Epidermal melanocyte (primary cell): ENCODE measurements around the gene BPIFA2.
"Not testable (repeated sequence)": the region's sequence is repeated elsewhere in the genome, so short reads cannot be mapped to it uniquely, and the experiment has no call there.

ENCODE experiments used
- DNase-seq: peaks from one replicate; pipeline ENCODE4 v3.0.0; 2011; ENCODE audit warnings: low spot score; ENCODE audit not compliant: insufficient read length

The BPIFA2 gene

DNA sequence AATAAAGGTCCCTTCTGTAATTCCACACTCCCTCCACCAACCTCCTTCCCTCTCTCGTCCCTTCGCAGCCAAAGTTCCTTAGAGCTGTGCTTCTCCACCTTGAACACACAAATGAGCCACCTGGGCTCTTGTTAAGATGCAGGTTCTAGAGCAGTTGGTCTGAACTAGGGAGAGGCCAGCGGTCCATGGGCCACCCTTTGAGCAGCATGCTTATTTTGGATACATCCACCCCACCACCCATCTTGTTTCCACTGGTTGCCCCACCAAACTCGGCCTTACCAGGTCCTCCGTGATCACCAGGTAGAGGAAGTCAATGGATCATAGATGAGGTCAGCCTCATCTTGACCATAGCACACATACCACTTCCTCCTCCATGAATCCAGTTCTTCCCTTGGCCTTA, 7.3 kb upstream of the BPIFA2 start:
- DNase-seq, result no peak

DNA sequence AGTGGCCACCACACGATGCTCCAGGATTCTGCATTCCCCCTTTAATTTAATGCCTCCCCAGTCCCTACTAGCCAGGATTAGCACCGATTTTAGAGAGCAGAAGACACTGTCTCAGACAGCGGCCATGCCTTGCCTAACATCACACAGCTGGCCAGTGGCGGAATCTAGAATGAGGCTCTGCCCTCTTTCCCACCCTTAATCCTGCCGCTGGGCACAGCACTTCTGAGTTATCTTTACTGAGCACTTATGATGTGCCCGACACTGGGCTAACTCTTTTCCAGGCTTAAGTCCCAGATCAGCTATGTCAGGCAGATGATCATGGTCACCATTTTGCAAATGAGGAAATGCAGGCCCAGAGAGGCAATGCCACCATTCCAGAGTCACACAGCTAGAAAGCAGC, 5.6 kb upstream of the BPIFA2 start:
- DNase-seq, result no peak

DNA sequence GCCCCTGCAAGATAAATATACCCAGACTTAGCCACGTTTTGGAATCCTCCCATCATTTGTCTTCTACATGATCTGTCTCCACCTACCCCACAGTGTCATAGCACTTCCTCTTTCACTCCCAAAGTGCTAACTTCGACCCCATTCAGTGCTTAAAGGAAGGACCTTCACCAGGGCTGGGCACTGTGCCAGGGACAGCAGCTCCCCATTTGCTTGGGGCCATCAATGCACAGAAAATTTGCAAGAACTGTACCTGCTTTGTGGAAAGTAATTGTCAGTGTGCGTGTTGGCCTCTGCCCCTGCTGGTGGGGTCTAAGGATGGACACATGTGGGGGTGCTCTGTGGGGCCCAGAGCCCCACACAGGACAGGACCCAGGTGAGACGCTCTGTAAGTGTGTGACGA, 5.2 kb upstream of the BPIFA2 start:
- DNase-seq, result no peak

DNA sequence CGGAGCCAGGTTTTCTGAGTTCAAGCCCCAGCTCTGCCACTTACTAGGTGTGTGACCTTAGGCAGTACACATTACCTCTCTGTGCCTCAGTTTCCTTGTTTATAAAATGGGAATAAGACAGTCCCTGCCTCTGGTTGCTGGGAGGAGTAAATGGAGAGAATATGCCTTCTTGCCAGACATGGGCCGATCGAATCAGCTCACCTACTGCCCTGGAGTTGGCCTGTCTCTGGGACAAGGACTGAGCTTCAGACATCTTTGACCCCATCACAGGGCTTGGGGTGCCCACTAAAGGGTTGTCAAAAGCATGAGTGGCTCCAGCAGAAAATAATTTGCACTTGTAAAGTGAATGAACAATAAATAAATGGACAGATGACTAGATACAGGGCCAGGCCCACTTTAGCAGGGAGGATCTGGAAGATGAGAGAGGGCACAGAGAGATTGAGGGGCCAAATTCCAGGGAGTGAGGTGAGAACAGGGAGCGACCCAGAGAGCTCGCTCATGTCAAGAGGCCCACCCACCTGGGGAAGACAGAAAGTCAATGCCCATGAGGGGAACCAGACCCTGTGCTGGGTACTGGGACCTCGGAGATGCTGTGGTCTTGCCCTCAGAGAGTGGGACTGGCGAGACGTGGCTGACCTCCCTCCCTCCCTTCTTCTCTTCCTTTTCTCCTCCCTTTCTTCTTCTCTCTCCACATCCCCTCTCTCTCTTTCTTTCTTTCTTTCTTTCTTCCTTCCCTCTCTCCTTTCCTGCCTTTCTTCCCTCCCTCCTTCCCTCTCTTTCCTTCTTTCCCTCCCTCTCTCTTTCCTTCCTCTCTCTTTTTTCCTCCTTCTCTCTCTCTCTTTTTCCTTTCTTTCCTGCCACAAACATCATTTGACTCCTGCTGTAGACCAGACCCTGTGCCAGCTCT, 3.9 kb upstream of the BPIFA2 start:
- DNase-seq, result no peak

DNA sequence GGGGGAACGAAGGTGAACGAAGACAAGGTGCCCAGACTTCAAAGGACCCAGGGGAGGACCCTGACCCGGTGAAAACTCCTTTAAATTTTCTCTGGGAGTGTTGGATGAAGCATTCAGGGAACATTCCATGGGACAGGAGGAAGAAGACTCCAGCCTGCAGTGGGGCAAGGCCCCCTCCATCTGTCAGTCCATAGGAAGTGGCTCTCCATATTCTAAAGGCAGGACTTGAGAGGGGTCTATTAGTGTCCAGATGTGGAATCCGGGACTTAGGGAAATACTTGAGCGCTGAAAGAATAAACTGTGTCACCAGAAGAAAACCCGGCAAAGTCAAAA, 3.2 kb upstream of the BPIFA2 start:
- no peak for DNase-seq

GRCh38 chr20:33165416-33166055, 2.4 kb upstream of the BPIFA2 start:
- DNase-seq, result no peak

- DNase-seq, result no peak
These were observed 1.3 kb upstream of the BPIFA2 start for GRCh38 chr20:33166533-33167113.

DNA sequence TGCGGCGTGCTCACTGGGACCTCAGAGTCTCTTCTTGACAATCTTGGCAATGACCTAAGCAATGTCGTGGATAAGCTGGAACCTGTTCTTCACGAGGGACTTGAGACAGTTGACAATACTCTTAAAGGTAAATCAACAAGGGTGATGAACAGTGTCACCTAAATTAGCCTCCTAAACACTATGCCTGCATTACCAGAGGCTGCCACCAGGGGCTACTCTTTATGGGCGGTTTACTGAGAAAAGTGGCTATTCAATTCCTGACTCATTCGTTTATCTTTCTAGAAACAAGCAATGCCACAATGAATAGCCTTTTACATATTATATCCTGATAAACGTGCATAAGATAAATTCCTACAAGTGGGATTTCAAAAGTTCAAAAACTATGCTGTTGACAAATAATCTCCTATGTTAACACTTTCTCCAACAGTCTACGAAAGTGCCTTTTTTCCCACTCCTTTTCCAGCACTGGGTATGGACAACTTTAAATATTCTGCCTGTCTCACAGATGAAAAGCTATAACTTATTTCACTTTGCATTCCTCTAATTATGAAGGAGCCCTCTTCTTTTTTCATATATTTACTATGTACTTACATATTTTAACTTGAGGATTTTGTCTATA, 1.3 kb downstream of the BPIFA2 start:
- DNase-seq, result no peak

- DNase-seq, result no peak
These were observed 4.8 kb downstream of the BPIFA2 start for GRCh38 chr20:33172781-33173180.

- DNase-seq, result no peak
These were observed 7.2 kb downstream of the BPIFA2 start for GRCh38 chr20:33175123-33175522.

DNA sequence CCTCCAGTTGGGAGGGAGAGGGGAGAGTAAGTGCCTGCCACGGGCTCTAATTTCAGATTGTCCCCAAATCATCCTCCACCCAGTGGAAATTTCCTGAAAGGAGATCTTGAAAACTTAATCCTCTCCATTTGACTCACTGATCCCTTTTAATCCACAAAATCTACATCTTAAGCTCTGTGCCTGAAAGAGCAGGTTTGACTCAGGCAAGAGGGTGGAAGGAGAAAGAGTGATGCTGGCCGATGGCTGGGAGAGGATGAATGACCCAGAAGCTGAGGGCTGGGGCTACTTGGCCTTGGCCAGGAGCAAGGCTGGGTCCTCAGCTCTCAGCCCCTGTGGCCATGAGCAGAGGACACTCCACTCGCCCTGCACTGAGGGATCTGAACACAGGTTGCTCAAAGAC, 8.1 kb downstream of the BPIFA2 start:
- no peak for DNase-seq

- no peak for DNase-seq
These were observed 9.9 kb downstream of the BPIFA2 start for GRCh38 chr20:33177866-33178265.

DNA sequence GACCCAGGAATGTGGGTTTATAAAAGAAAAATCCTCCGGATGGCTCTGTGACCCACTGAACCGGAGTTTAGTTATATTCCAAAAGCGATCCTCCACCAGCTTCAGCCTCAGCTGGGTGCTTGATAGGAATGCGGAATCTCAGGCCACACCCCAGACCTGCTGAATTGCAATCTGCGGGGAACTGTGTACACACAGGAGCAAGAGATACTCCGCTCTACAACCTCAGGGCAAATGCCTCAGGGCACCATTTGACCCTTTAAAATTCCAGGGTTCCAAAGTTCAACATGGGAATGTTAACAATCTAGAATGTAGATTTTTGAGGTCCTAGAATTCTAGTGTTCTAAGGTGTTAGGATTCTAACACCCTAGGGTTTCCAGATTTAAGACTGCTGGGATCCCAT, 10.8 kb downstream of the BPIFA2 start:
- DNase-seq, result no peak

- DNase-seq, result no peak
These were observed 12.2 kb downstream of the BPIFA2 start for GRCh38 chr20:33180169-33180568.

DNA sequence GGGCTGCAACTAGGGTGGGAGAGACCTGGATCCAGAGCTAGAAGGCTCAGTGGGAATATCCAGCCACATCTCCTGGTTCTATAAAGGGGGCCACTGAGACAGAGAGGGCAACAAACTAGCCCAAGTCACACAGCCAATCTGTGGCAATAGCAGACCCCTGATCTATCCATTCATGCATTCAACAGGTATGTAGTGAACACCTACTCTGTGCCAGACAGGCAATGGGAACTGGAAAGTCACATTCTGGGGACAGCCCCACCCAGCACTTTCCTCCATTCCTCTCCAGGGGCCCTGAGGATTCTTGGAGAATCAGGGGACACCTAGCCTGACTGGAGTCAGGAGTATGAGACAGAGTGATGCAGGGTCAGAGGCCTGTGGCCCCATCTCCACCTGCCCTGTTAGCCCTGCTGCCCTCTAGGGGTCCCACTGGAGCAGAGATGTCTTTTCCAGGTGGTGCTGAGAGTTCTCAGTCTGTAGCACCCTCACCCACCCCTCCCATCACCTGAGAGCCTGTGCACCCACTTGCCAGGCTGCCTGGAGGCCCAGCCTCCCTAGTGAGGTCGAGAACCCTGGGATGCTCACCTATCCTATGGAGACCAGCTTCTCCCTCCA, 13.6 kb downstream of the BPIFA2 start:
- DNase-seq, result no peak

DNA sequence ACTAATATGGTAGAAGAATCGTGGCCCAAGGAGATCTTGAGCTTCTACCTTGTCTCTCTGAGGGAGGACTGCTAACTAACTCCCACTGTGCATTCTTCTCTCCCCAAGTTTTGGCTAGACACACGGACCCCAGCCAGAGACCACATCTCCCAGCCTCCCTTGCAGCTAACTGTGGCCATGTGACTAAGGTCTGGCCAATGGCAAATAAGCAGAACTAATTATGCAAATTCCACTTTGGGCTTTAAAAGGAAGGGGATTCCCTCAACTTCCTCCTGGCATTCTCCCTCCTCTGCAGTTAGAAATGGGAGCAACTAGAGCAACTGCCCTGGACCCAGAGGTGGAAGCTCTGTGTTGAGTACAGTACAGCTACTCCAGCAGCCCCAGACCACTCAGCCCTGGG, 15.4 kb downstream of the BPIFA2 start:
- DNase-seq, result no peak

DNA sequence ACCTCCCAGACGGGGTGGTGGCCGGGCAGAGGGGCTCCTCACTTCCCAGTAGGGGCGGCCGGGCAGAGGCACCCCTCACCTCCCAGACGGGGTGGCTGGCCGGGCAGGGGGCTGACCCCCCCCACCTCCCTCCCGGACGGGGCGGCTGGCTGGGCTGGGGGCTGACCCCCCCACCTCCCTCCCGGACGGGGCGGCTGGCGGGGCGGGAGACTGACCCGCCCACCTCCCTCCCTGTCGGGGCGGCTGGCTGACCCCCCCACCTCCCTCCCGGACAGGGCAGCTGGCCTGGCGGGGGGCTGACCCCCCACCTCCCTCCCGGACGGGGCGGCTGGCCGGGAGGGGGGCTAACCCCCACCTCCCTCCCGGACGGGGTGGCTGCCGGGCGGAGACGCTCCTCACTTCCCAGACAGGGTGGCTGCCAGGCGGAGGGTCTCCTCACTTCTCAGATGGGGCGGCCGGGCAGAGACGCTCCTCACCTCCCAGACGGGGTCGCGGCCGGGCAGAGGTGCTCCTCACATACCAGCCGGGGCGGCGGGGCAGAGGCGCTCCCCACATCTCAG, 17.2 kb downstream of the BPIFA2 start:
- DNase-seq, result not testable (repeated sequence)

- no peak for DNase-seq
These were observed 19.5 kb downstream of the BPIFA2 start for GRCh38 chr20:33187491-33187890.

DNA sequence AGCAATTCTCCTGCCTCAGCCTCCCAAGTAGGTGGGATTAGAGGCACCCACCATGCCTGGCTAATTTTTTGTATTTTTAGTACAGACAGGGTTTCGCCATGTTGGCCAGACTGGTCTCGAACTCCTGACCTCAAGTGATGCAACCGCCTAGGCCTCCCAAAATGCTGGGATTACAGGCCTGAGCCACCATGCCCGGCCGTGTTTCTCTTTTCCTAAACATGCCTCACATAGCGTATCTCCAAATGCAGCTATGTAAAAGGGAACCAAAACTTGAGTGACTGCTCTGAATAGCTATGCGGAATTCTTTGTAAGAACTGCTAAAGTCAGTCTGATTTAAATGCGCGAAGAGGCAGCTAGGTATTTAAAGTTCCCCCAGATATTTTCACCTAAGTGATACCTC, 20.5 kb downstream of the BPIFA2 start:
- no peak for DNase-seq

GRCh38 chr20:33191484-33191883, 23.5 kb downstream of the BPIFA2 start:
- DNase-seq, result no peak

DNA sequence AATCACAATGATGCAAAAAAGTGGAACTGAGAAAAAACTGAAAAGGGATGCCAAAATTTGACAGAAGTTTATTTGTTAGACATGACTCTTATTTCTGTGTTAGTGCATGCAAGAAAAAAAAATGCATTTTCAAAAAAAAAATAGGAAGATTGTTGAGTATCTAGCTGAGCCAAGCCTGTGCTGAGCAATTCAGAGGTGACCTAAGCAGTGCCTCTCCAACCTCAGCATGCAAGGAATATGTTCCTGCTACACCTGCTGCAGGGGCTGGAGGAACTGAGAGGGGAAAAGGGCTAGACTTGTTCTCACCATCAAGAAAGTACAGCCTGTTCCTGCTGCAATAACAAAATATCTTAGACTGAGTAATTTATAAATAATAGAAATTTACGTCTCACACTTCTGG, 24.0 kb downstream of the BPIFA2 start:
- no peak for DNase-seq
